ENCODE measurements around the gene NDFIP2. TPM values are rescaled to one million over a fixed set of nuclear protein-coding genes. Genes with fewer than 3 reads are reported as not detected.

The NDFIP2 gene
- polyA plus RNA-seq, 1 donor (not counting 4 experiments of a cell fraction or from before 2014, with no cell fraction given), result 244 TPM

DNA sequence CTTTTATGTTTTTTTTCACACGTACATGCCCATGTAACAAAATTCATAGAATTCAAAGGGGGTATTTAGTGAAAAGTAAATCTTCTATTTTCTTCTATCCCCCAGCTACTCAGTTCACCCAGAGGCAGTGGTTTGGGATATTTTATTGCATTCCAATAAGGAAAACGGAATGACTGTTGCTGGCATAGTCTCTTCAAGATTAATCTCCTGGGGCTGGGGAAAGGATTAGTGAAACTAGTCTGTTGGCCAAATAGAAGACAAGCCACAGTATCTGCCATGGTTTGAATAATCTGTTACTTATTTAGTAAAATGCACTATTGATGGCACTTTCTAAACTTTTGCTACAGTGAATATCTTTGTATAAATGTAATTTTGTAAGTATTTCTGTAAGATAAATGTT, 122.0 kb downstream of the NDFIP2 start:
- Histone ChIP-seq H3K27me3 (ENCODE audit: control insufficient read depth, extremely low read depth, insufficient read depth, low read length) (no peaks in the 10 kb centered on the region), H3K9me1 (ENCODE audit: control insufficient read depth, extremely low read depth, insufficient read depth, low read length) (no peaks in the 10 kb centered on the region), H3K9ac (ENCODE audit: control insufficient read depth, extremely low read depth, insufficient read depth, low read length) (no peak overlapping the region), H3K4me2 (ENCODE audit: control insufficient read depth, extremely low read depth, insufficient read depth, low read depth, low read length) (no peak overlapping the region), H4K20me1 (ENCODE audit: control insufficient read depth, extremely low read depth, insufficient read depth, low read length) (no peaks in the 10 kb centered on the region), H3K79me2 (ENCODE audit: control insufficient read depth, insufficient read depth, low read length) (no peaks in the 10 kb centered on the region), H3K36me3 (ENCODE audit: control insufficient read depth in 2 of 2, extremely low read depth in 1 of 2, insufficient read depth in 2 of 2, low read length in 2 of 2) (no peaks in the 10 kb centered on the region), H3K4me3 (ENCODE audit: control insufficient read depth in 2 of 3, extremely low read depth in 1 of 3, insufficient read depth in 2 of 3, low read depth in 1 of 3, low read length in 3 of 3) (no peak overlapping the region), H3K9me3 (ENCODE audit: control insufficient read depth, low read depth, low read length) (peaks cover 11% of the 10 kb centered on the region), H3K4me1 (ENCODE audit: control insufficient read depth, extremely low read depth, insufficient read depth, low read length) (peaks cover 15% of the 10 kb centered on the region), H2AFZ (ENCODE audit: control insufficient read depth, low read length) (no peak overlapping the region), H3K27ac (ENCODE audit: control insufficient read depth, insufficient read depth, low read length) (no peak overlapping the region)
- FAIRE-seq, result no peak
- TF ChIP-seq, protein P1, sequence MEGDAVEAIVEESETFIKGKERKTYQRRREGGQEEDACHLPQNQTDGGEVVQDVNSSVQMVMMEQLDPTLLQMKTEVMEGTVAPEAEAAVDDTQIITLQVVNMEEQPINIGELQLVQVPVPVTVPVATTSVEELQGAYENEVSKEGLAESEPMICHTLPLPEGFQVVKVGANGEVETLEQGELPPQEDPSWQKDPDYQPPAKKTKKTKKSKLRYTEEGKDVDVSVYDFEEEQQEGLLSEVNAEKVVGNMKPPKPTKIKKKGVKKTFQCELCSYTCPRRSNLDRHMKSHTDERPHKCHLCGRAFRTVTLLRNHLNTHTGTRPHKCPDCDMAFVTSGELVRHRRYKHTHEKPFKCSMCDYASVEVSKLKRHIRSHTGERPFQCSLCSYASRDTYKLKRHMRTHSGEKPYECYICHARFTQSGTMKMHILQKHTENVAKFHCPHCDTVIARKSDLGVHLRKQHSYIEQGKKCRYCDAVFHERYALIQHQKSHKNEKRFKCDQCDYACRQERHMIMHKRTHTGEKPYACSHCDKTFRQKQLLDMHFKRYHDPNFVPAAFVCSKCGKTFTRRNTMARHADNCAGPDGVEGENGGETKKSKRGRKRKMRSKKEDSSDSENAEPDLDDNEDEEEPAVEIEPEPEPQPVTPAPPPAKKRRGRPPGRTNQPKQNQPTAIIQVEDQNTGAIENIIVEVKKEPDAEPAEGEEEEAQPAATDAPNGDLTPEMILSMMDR (optimal IDR thresholded peaks at IDR 0.05 in 1 of 3, IDR thresholded peaks at IDR 0.05 in 1 of 3, conservative IDR thresholded peaks at IDR 0.05 in 1 of 3; ENCODE audit: extremely low read depth in 1 of 3, insufficient read depth in 2 of 3, low read length in 3 of 3), result no peak
- TF ChIP-seq EZH2 (IDR thresholded peaks at IDR 0.05; ENCODE audit: low read length), result no peak
- DNase-seq (ENCODE audit: low read depth, low spot score), result no peak
- dilution Hi-C loops (cut with MboI; ENCODE audit: extremely low pct_ligation_motif_present, low sequenced_read_pairs), result no loop called here

DNA sequence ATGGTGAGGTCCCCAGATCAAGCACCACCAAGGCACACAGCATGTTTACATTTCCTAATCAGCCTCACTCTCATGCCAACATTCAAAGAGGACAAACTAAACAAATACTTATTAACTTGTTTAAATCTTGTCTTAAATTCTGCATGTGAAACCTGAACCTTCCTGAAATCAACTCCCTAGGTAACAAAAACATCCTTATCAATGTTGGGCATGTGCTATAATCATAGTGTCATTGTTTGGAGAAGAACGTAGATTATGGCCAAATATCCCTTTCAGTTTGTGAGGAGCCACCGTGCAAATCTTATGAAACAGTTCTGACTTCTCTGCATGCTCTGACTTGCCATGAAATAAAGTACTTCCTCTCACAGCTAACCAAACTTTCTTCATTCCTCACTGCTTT, 123.8 kb downstream of the NDFIP2 start:
- no peak for DNase-seq (ENCODE audit: low read depth, low spot score)

More for the DNA sequence above, 123.8 kb downstream of the NDFIP2 start:
- no peak for TF ChIP-seq EZH2 (IDR thresholded peaks at IDR 0.05; ENCODE audit: low read length)
- TF ChIP-seq, protein P1 (optimal IDR thresholded peaks at IDR 0.05 in 1 of 3, IDR thresholded peaks at IDR 0.05 in 1 of 3, conservative IDR thresholded peaks at IDR 0.05 in 1 of 3; ENCODE audit: extremely low read depth in 1 of 3, insufficient read depth in 2 of 3, low read length in 3 of 3), result no peak
- Histone ChIP-seq H3K4me2 (ENCODE audit: control insufficient read depth, extremely low read depth, insufficient read depth, low read depth, low read length) (peak overlapping the region; percentile 72), H3K4me1 (ENCODE audit: control insufficient read depth, extremely low read depth, insufficient read depth, low read length) (peaks cover 15% of the 10 kb centered on the region), H3K9me1 (ENCODE audit: control insufficient read depth, extremely low read depth, insufficient read depth, low read length) (no peaks in the 10 kb centered on the region), H3K27ac (ENCODE audit: control insufficient read depth, insufficient read depth, low read length) (peak overlapping the region; percentile 29), H4K20me1 (ENCODE audit: control insufficient read depth, extremely low read depth, insufficient read depth, low read length) (no peaks in the 10 kb centered on the region), H3K4me3 (ENCODE audit: control insufficient read depth in 2 of 3, extremely low read depth in 1 of 3, insufficient read depth in 2 of 3, low read depth in 1 of 3, low read length in 3 of 3) (peak overlapping the region in 2 of 3 experiments; percentile 15 to 30), H3K36me3 (ENCODE audit: control insufficient read depth in 2 of 2, extremely low read depth in 1 of 2, insufficient read depth in 2 of 2, low read length in 2 of 2) (no peaks in the 10 kb centered on the region), H3K9me3 (ENCODE audit: control insufficient read depth, low read depth, low read length) (peaks cover 11% of the 10 kb centered on the region), H3K79me2 (ENCODE audit: control insufficient read depth, insufficient read depth, low read length) (no peaks in the 10 kb centered on the region), H3K27me3 (ENCODE audit: control insufficient read depth, extremely low read depth, insufficient read depth, low read length) (no peaks in the 10 kb centered on the region), H3K9ac (ENCODE audit: control insufficient read depth, extremely low read depth, insufficient read depth, low read length) (peak overlapping the region; percentile 3), H2AFZ (ENCODE audit: control insufficient read depth, low read length) (peak overlapping the region; percentile 71)
- dilution Hi-C loops (cut with MboI; ENCODE audit: extremely low pct_ligation_motif_present, low sequenced_read_pairs), result no loop called here
- peak; percentile 86 for FAIRE-seq

Other genes starting within 250 kb of the NDFIP2 start
- 15.0 to 28.4 TPM (median 19.6 TPM) in 3 replicates for gene RBM26, start 74.9 kb upstream of the NDFIP2 start, polyA plus RNA-seq